Activated CD8-positive, alpha-beta T cell treated with anti-CD3 and anti-CD28 coated beads for 36 hours (primary cell): ENCODE results near the gene RPL19. TPM values are rescaled to one million over a fixed set of nuclear protein-coding genes. Genes with fewer than 3 reads are reported as not detected.

ENCODE experiments used
- ATAC-seq: fragments of 200-7000 bp; cut with Tn5 transposase; one replicate; pipeline ENCODE4 v1.10.0; 2021; ENCODE audit warnings: mild to moderate bottlenecking, moderate library complexity
- CTCF ChIA-PET: fragments of 350-600 bp; sonication (Branson Sonifier 250); formaldehyde crosslinking; loops from one replicate; lab custom pipeline; 2021; ENCODE audit warnings: antibody characterized with exemption; lab: Charles Lee
- POLR2A ChIA-PET: fragments of 350-600 bp; sonication (Branson Sonifier 250); formaldehyde crosslinking; loops from one replicate; lab custom pipeline; 2021; ENCODE audit warnings: antibody characterized with exemption; lab: Charles Lee
- DNase-seq: peaks from one replicate; pipeline ENCODE4 v3.0.0-alpha.2; 2020
- H3K27ac Mint-ChIP-seq: one replicate; pipeline ENCODE4 v1.8.0; 2021; ENCODE audit warnings: mild to moderate bottlenecking, mixed read lengths
- H3K27me3 Mint-ChIP-seq: one replicate; pipeline ENCODE4 v1.8.0; 2021; ENCODE audit warnings: mixed read lengths
- H3K36me3 Mint-ChIP-seq: one replicate; pipeline ENCODE4 v1.8.0; 2021; ENCODE audit warnings: low read depth, mixed read lengths
- H3K4me1 Mint-ChIP-seq: one replicate; pipeline ENCODE4 v1.8.0; 2021; ENCODE audit warnings: low read depth, mixed read lengths
- H3K4me3 Mint-ChIP-seq: one replicate; pipeline ENCODE4 v1.8.0; 2021; ENCODE audit warnings: mild to moderate bottlenecking, moderate library complexity, mixed read lengths
- H3K9me3 Mint-ChIP-seq: one replicate; pipeline ENCODE4 v1.8.0; 2021; ENCODE audit warnings: mixed read lengths
- CTCF ChIP-seq: fragments of 200-600 bp; IDR thresholded peaks from one replicate; pipeline ENCODE4 v1.8.0; 2022; ENCODE audit warnings: antibody characterized with exemption, mild to moderate bottlenecking
- intact Hi-C: fragments of 100-400 bp; cut with micrococcal nuclease; formaldehyde crosslinking; loops from one replicate; pipeline ENCODE4 v1.10.0; 2022
- total RNA-seq, 2 experiments: library from RNA; stranded (reverse); gene quantifications; one replicate each; pipeline ENCODE4 v1.2.3, GENCODE V29; 2021

The RPL19 gene
- 1,000 to 10,000 TPM; 3,130 to 3,175 TPM for total RNA-seq

- peak; percentile 84 for DNase-seq
- Mint-ChIP-seq H3K4me1 (peaks cover 53% of the 10 kb centered on the region), H3K27ac (peak within 1 kb of the TSS; percentile 99), H3K4me3 (peak within 1 kb of the TSS; percentile 90), H3K27me3 (no peaks in the 10 kb centered on the region), H3K36me3 (peaks cover 53% of the 10 kb centered on the region), H3K9me3 (no peaks in the 10 kb centered on the region)
- POLR2A ChIA-PET, result interaction anchor here (0.9 to 3.9 kb wide), 27 partner anchors 9 to 472 kb away, joined by 3 to 35 read pairs (median 4); partner anchors contain the start of genes ARL5C, CDK12, CWC25 and LASP1
- CTCF ChIA-PET, result interaction anchor here (1.1 to 27.4 kb wide), 7 partner anchors 9 to 217 kb away, joined by 4 to 516 read pairs (median 9); no protein-coding TSS in a partner anchor
- peak; percentile 77 for ATAC-seq
- intact Hi-C loops, result loop anchor here (10.0 kb wide), 1 partner anchor 205 kb away; the partner anchor contains the start of gene FBXL20
- no peak for TF ChIP-seq CTCF
Measured at GRCh38 chr17:39200070-39200879, at the start of gene RPL19. RPL19 (plus strand) TSS chr17:39200283; CDS start chr17:39200345, 62 bp downstream.

DNA sequence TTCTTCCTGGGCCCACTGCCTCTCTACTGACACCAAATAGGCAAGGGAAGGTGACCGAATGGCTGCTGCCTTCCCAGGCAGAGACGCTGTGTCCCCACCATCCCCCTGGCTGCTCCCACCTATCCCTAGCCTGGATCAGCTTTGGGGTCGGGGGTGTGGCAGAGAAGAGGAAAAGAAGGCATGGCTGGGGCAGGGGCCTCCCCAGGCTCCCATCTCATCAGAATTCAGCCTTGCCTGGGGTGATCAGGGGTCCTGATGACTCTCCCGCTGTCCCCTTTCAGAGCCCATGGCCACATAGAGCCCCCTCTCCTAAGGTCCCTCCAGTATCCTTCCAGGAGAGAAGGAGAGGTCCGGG, 49.3 kb upstream of the RPL19 start:
- CTCF ChIA-PET, result interaction anchor here (1.0 to 7.8 kb wide), 5 partner anchors 14 to 177 kb away, joined by 3 to 155 read pairs (median 6); no protein-coding TSS in a partner anchor
- Mint-ChIP-seq H3K4me3 (peak overlapping the region; percentile 65), H3K9me3 (no peaks in the 10 kb centered on the region), H3K4me1 (peaks cover 38% of the 10 kb centered on the region), H3K36me3 (peaks cover 2% of the 10 kb centered on the region), H3K27me3 (peaks cover 2% of the 10 kb centered on the region), H3K27ac (peak overlapping the region; percentile 21)
- no peak for ATAC-seq
- TF ChIP-seq CTCF, result no peak
- intact Hi-C loops, result loop anchor here (5.0 kb wide), 1 partner anchor 278 kb away; the partner anchor contains the start of gene LASP1
- DNase-seq, result no peak
- POLR2A ChIA-PET, result interaction anchor here (0.6 to 1.1 kb wide), 2 partner anchors 27 to 78 kb away, joined by 3 read pairs; no protein-coding TSS in a partner anchor

DNA sequence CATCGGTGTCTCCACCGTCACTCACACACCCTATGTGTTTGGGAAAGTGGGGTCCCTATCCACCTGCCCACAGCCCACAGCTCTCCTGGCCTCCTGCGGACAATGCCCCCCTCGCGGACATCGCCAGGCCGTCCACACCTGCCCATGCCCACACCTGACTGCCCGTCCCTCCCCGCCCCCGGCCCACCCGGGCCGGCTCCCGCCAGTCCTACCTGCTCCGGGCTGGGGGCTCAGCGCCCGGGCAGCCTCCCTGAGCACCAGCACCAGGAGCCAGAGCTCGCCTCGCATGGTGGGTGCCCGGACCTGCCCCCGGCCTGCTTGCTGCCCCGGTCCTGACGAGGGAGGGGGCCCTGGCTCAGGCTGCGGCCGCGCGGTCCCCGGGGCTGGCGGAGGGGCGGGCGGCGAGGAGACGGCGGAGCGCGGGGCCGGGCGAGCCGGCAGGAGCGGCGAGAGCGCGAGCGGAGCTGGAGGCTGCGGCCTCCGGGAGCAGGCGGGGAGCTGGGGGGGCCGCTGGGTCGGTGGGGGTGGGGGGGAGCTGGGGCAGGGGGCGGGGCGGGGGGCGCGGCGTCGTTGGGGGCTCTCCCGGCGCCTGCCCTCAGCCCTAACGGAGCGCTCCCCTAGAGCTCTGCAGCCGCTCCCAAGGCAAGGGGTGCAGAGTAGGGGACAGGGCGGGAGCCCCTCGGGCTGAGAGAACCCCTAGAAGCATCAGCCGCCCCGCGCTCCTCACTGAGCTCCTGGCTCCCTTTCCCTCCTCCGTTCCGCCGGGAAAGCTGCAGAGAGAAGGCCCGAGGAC, 48.7 kb upstream of the RPL19 start, which contains the start of gene PLXDC1:
TSS of gene PLXDC1 (minus strand) at position 488 of the 793 bp plus-strand sequence. CDS start at position 288, 200 bp downstream.
- intact Hi-C loops, result loop anchor here (5.0 kb wide), 1 partner anchor 279 kb away; the partner anchor contains the start of gene LASP1
- H3K27ac Mint-ChIP-seq, result peak within 1 kb of the TSS; percentile 89
- H3K36me3 Mint-ChIP-seq, result peaks cover 2% of the 10 kb centered on the region
- no peak for DNase-seq
- ChIA-PET POLR2A (interaction anchor here (0.6 to 3.3 kb wide), 6 partner anchors 15 to 299 kb away, joined by 3 to 32 read pairs (median 3); partner anchors contain the start of gene ARL5C), CTCF (interaction anchor here (0.9 to 7.8 kb wide), 12 partner anchors 16 to 184 kb away, joined by 3 to 155 read pairs (median 6); partner anchors contain the start of genes ARL5C and FBXO47)
- no peaks in the 10 kb centered on the region for H3K9me3 Mint-ChIP-seq
- peak within 1 kb of the TSS; percentile 86 for H3K4me3 Mint-ChIP-seq
- H3K27me3 Mint-ChIP-seq, result peaks cover 2% of the 10 kb centered on the region
- no peak for TF ChIP-seq CTCF
- ATAC-seq, result no peak
- peaks cover 38% of the 10 kb centered on the region for H3K4me1 Mint-ChIP-seq

DNA sequence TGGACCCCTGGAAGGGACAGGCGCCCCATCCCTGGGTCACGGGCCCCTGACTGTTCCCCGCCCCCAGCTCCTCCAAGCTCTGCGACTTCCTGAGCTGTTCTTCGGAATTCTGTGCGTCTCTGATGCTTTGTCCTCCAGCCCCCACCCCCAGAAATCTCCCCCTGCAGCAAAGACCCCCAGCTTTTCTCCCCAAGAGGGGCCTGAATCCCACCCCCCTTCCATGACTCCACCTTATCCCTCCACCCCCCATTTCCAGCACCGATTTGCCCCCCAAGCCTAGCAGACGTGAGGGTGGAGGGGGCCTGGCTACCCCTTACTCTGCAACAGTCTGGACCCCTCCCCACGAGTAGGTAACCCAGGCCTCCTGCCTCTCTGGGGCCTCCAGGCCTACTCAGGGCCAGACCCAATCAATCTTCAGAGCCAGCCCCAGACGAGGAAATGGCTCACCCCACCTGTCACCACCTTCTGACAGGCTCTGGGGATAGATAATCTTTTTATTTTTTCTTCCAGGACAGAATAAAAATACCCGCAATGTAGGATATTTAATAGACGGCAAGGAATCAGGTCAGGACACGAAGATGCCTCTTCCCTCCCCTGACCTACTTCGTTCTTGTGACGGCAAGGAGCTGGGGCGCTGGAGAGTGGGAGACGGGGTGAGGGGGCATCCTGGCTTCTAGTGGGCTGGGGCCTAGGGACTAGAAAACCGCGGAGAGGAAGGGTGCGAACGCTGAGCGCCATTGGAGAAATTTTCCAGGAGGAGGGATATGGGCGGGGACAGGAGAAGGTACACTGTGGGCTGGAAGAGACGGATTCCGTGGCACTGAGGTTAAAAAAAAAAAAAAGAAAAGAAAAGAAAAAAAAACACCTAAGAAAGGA, 47.9 kb upstream of the RPL19 start:
- DNase-seq, result peak; percentile 58
- intact Hi-C loops, result loop anchor here (2.0 to 5.0 kb wide), 3 partner anchors 83 to 280 kb away; partner anchors contain the start of gene LASP1
- ATAC-seq, result no peak
- H3K27ac Mint-ChIP-seq, result peak overlapping the region; percentile 89
- peaks cover 37% of the 10 kb centered on the region for H3K4me1 Mint-ChIP-seq
- peaks cover 2% of the 10 kb centered on the region for H3K36me3 Mint-ChIP-seq
- ChIA-PET POLR2A (interaction anchor here (0.8 to 3.3 kb wide), 20 partner anchors 8 to 401 kb away, joined by 3 to 32 read pairs (median 3); partner anchors contain the start of genes ARL5C, PSMB3 and RPL19), CTCF (interaction anchor here (0.6 to 7.8 kb wide), 40 partner anchors 8 to 421 kb away, joined by 3 to 155 read pairs (median 6); partner anchors contain the start of genes ARL5C, FBXO47 and RPL23)
- peaks cover 2% of the 10 kb centered on the region for H3K27me3 Mint-ChIP-seq
- no peaks in the 10 kb centered on the region for H3K9me3 Mint-ChIP-seq
- peak overlapping the region; percentile 86 for H3K4me3 Mint-ChIP-seq
- no peak for TF ChIP-seq CTCF
